Kidney glomerular epithelial cell (primary cell): ENCODE data around the gene SLC29A4.
"Not testable (repeated sequence)": the region's sequence is repeated elsewhere in the genome, so short reads cannot be mapped to it uniquely, and the experiment has no call there.

Experiments used
- DNase-seq: peaks from one replicate; lab custom pipeline; 2025; lab: John Stamatoyannopoulos, UW

The SLC29A4 gene

GRCh38 chr7:5274985-5275431 is 7.7 kb upstream of the SLC29A4 start:
- DNase-seq: not testable (repeated sequence)

GRCh38 chr7:5275510-5275909 is 7.2 kb upstream of the SLC29A4 start:
- not testable (repeated sequence) for DNase-seq

- not testable (repeated sequence) for DNase-seq
These were observed 6.6 kb upstream of the SLC29A4 start for GRCh38 chr7:5276123-5276522.

GRCh38 chr7:5276611-5277010 is 6.1 kb upstream of the SLC29A4 start:
- no peak for DNase-seq

- DNase-seq: no peak
These were observed 4.0 kb upstream of the SLC29A4 start for GRCh38 chr7:5278766-5279165.

- no peak for DNase-seq
These were observed 3.0 kb upstream of the SLC29A4 start for GRCh38 chr7:5279734-5280133.

GRCh38 chr7:5281598-5282500 is 894 bp upstream of the SLC29A4 start:
- not testable (repeated sequence) for DNase-seq

GRCh38 chr7:5283421-5284303 is 919 bp downstream of the SLC29A4 start:
- no peak for DNase-seq

- peak; percentile 17 for DNase-seq
These were observed 1.9 kb downstream of the SLC29A4 start for GRCh38 chr7:5284304-5285281.

GRCh38 chr7:5286933-5287332 is 4.2 kb downstream of the SLC29A4 start:
- DNase-seq: no peak

- DNase-seq: not testable (repeated sequence)
These were observed 4.6 kb downstream of the SLC29A4 start for GRCh38 chr7:5287373-5287772.

- DNase-seq: no peak
These were observed 5.1 kb downstream of the SLC29A4 start for GRCh38 chr7:5287802-5288201.

GRCh38 chr7:5288560-5288959 is 5.8 kb downstream of the SLC29A4 start:
- DNase-seq: not testable (repeated sequence)

- no peak for DNase-seq
These were observed 6.6 kb downstream of the SLC29A4 start for GRCh38 chr7:5289355-5289754.

- DNase-seq: no peak
These were observed 8.6 kb downstream of the SLC29A4 start for GRCh38 chr7:5291301-5291700.

GRCh38 chr7:5291711-5292335 is 9.1 kb downstream of the SLC29A4 start:
- not testable (repeated sequence) for DNase-seq

- no peak for DNase-seq
These were observed 11.6 kb downstream of the SLC29A4 start for GRCh38 chr7:5294169-5294987.

- DNase-seq: no peak
These were observed 12.6 kb downstream of the SLC29A4 start for GRCh38 chr7:5295039-5296014.
